ENCODE measurements around the gene RAB3IL1.

The RAB3IL1 gene

GRCh38 chr11:61926235-61926634 is 8.9 kb upstream of the RAB3IL1 start:
- no peaks in the 10 kb centered on the region for H3K79me2 ChIP-seq (ENCODE audit: insufficient read depth, low read length)
- no peaks in the 10 kb centered on the region for H3K9me2 ChIP-seq (replicated peaks; ENCODE audit: low read depth, low read length)
- no peaks in the 10 kb centered on the region for H4K20me1 ChIP-seq (ENCODE audit: insufficient read depth, low read length, poor library complexity, severe bottlenecking)
- TF ChIP-seq CTCF (conservative IDR thresholded peaks at IDR 0.05; ENCODE audit: low read length) (no peak), EZH2phosphoT487 (IDR thresholded peaks at IDR 0.05; ENCODE audit: borderline replicate concordance) (no peak)
- no peaks in the 10 kb centered on the region for H3K27me3 ChIP-seq (ENCODE audit: insufficient read depth, low read length, poor library complexity, severe bottlenecking)
- H3K4me1 ChIP-seq (ENCODE audit: insufficient read depth, low read length, poor library complexity, severe bottlenecking), result no peaks in the 10 kb centered on the region
- H2AFZ ChIP-seq (ENCODE audit: low read length), result no peak overlapping the region
- no peaks in the 10 kb centered on the region for H3K36me3 ChIP-seq (ENCODE audit: insufficient read depth, low read length)
- H3K9me3 ChIP-seq (ENCODE audit: insufficient read depth, low read depth, low read length), result no peaks in the 10 kb centered on the region
- H3K4me2 ChIP-seq (ENCODE audit: low read depth, low read length, poor library complexity, severe bottlenecking), result no peak overlapping the region
- no peak overlapping the region for H3K9ac ChIP-seq (ENCODE audit: low read depth, low read length, poor library complexity, severe bottlenecking)
- no peak overlapping the region for H3K4me3 ChIP-seq (ENCODE audit: low read length, poor library complexity, severe bottlenecking)
- H3F3A ChIP-seq (ENCODE audit: low read depth), result no peaks in the 10 kb centered on the region

GRCh38 chr11:61925736-61926135 is 8.4 kb upstream of the RAB3IL1 start:
- Histone ChIP-seq H3K9ac (ENCODE audit: low read depth, low read length, poor library complexity, severe bottlenecking) (no peak overlapping the region), H3K36me3 (ENCODE audit: insufficient read depth, low read length) (no peaks in the 10 kb centered on the region), H2AFZ (ENCODE audit: low read length) (no peak overlapping the region), H3K9me2 (replicated peaks; ENCODE audit: low read depth, low read length) (no peaks in the 10 kb centered on the region), H3F3A (ENCODE audit: low read depth) (no peaks in the 10 kb centered on the region), H3K9me3 (ENCODE audit: insufficient read depth, low read depth, low read length) (no peaks in the 10 kb centered on the region), H3K27me3 (ENCODE audit: insufficient read depth, low read length, poor library complexity, severe bottlenecking) (no peaks in the 10 kb centered on the region), H3K4me1 (ENCODE audit: insufficient read depth, low read length, poor library complexity, severe bottlenecking) (no peaks in the 10 kb centered on the region), H3K79me2 (ENCODE audit: insufficient read depth, low read length) (no peaks in the 10 kb centered on the region), H4K20me1 (ENCODE audit: insufficient read depth, low read length, poor library complexity, severe bottlenecking) (no peaks in the 10 kb centered on the region), H3K4me2 (ENCODE audit: low read depth, low read length, poor library complexity, severe bottlenecking) (no peak overlapping the region), H3K4me3 (ENCODE audit: low read length, poor library complexity, severe bottlenecking) (no peak overlapping the region)
- no peak for TF ChIP-seq CTCF (conservative IDR thresholded peaks at IDR 0.05; ENCODE audit: low read length)

- Histone ChIP-seq H3K4me1 (ENCODE audit: insufficient read depth, low read length, poor library complexity, severe bottlenecking) (no peaks in the 10 kb centered on the region), H2AFZ (ENCODE audit: low read length) (no peak overlapping the region), H3K4me3 (ENCODE audit: low read length, poor library complexity, severe bottlenecking) (no peak overlapping the region), H3K4me2 (ENCODE audit: low read depth, low read length, poor library complexity, severe bottlenecking) (no peak overlapping the region), H4K20me1 (ENCODE audit: insufficient read depth, low read length, poor library complexity, severe bottlenecking) (no peaks in the 10 kb centered on the region), H3K9ac (ENCODE audit: low read depth, low read length, poor library complexity, severe bottlenecking) (no peak overlapping the region), H3K36me3 (ENCODE audit: insufficient read depth, low read length) (no peaks in the 10 kb centered on the region), H3K9me3 (ENCODE audit: insufficient read depth, low read depth, low read length) (no peaks in the 10 kb centered on the region), H3K27me3 (ENCODE audit: insufficient read depth, low read length, poor library complexity, severe bottlenecking) (no peaks in the 10 kb centered on the region), H3K79me2 (ENCODE audit: insufficient read depth, low read length) (no peaks in the 10 kb centered on the region), H3F3A (ENCODE audit: low read depth) (no peaks in the 10 kb centered on the region), H3K9me2 (replicated peaks; ENCODE audit: low read depth, low read length) (no peaks in the 10 kb centered on the region)
- no peak for TF ChIP-seq CTCF (conservative IDR thresholded peaks at IDR 0.05; ENCODE audit: low read length)
- no peak for TF ChIP-seq EZH2phosphoT487 (IDR thresholded peaks at IDR 0.05; ENCODE audit: borderline replicate concordance)
Observed at GRCh38 chr11:61924064-61924455, 6.7 kb upstream of the RAB3IL1 start.
